ENCODE measurements around the gene CLIP4. TPM values are rescaled to one million over a fixed set of nuclear protein-coding genes. Genes with fewer than 3 reads are reported as not detected.

Gene CLIP4
- total and polyA plus RNA-seq, 2 experiments from 2014 or later, result 0.06 to 0.14 TPM

GRCh38 chr2:29191817-29192216, 76.6 kb downstream of the CLIP4 start:
- Mint-ChIP-seq H3K36me3 (ENCODE audit: low read depth) (no peaks in the 10 kb centered on the region), H3K4me3 (no peak overlapping the region), H3K4me1 (no peaks in the 10 kb centered on the region), H3K27me3 (ENCODE audit: insufficient read depth, low read depth, poor library complexity) (peaks cover 2% of the 10 kb centered on the region), H3K9me3 (peaks cover 8% of the 10 kb centered on the region), H3K27ac (no peak overlapping the region)
- no peak overlapping the region for H2AFZ ChIP-seq
- H3F3A ChIP-seq (replicated peaks; ENCODE audit: low read depth), result no peaks in the 10 kb centered on the region
- no peaks in the 10 kb centered on the region for H3K9me2 ChIP-seq (ENCODE audit: insufficient read depth)
- H4K20me1 ChIP-seq (replicated peaks; ENCODE audit: insufficient read depth), result no peaks in the 10 kb centered on the region
- TF ChIP-seq CREB1 (CRISPR knock-in tag; IDR thresholded peaks at IDR 0.05; ENCODE audit: low read depth) (no peak), ZNF114 (CRISPR knock-in tag; IDR thresholded peaks at IDR 0.05) (no peak), EZH2phosphoT487 (IDR thresholded peaks at IDR 0.05; ENCODE audit: unreplicated experiment) (no peak), POLR2AphosphoS5 (IDR thresholded peaks at IDR 0.05; ENCODE audit: low read depth) (no peak), ZNF331 (CRISPR knock-in tag; IDR thresholded peaks at IDR 0.05; ENCODE audit: low read depth) (no peak), STAT1 (IDR thresholded peaks at IDR 0.05; ENCODE audit: unreplicated experiment) (no peak), NANOG (IDR thresholded peaks at IDR 0.05; ENCODE audit: borderline replicate concordance) (no peak), JUNB (IDR thresholded peaks at IDR 0.05; ENCODE audit: unreplicated experiment) (no peak), EZH2 (IDR thresholded peaks at IDR 0.05; ENCODE audit: low read depth, unreplicated experiment) (no peak)
- TF ChIP-seq, protein P1, sequence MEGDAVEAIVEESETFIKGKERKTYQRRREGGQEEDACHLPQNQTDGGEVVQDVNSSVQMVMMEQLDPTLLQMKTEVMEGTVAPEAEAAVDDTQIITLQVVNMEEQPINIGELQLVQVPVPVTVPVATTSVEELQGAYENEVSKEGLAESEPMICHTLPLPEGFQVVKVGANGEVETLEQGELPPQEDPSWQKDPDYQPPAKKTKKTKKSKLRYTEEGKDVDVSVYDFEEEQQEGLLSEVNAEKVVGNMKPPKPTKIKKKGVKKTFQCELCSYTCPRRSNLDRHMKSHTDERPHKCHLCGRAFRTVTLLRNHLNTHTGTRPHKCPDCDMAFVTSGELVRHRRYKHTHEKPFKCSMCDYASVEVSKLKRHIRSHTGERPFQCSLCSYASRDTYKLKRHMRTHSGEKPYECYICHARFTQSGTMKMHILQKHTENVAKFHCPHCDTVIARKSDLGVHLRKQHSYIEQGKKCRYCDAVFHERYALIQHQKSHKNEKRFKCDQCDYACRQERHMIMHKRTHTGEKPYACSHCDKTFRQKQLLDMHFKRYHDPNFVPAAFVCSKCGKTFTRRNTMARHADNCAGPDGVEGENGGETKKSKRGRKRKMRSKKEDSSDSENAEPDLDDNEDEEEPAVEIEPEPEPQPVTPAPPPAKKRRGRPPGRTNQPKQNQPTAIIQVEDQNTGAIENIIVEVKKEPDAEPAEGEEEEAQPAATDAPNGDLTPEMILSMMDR (conservative IDR thresholded peaks at IDR 0.05; ENCODE audit: low read depth in 2 of 2), result no peak
- TF ChIP-seq, protein P2, sequence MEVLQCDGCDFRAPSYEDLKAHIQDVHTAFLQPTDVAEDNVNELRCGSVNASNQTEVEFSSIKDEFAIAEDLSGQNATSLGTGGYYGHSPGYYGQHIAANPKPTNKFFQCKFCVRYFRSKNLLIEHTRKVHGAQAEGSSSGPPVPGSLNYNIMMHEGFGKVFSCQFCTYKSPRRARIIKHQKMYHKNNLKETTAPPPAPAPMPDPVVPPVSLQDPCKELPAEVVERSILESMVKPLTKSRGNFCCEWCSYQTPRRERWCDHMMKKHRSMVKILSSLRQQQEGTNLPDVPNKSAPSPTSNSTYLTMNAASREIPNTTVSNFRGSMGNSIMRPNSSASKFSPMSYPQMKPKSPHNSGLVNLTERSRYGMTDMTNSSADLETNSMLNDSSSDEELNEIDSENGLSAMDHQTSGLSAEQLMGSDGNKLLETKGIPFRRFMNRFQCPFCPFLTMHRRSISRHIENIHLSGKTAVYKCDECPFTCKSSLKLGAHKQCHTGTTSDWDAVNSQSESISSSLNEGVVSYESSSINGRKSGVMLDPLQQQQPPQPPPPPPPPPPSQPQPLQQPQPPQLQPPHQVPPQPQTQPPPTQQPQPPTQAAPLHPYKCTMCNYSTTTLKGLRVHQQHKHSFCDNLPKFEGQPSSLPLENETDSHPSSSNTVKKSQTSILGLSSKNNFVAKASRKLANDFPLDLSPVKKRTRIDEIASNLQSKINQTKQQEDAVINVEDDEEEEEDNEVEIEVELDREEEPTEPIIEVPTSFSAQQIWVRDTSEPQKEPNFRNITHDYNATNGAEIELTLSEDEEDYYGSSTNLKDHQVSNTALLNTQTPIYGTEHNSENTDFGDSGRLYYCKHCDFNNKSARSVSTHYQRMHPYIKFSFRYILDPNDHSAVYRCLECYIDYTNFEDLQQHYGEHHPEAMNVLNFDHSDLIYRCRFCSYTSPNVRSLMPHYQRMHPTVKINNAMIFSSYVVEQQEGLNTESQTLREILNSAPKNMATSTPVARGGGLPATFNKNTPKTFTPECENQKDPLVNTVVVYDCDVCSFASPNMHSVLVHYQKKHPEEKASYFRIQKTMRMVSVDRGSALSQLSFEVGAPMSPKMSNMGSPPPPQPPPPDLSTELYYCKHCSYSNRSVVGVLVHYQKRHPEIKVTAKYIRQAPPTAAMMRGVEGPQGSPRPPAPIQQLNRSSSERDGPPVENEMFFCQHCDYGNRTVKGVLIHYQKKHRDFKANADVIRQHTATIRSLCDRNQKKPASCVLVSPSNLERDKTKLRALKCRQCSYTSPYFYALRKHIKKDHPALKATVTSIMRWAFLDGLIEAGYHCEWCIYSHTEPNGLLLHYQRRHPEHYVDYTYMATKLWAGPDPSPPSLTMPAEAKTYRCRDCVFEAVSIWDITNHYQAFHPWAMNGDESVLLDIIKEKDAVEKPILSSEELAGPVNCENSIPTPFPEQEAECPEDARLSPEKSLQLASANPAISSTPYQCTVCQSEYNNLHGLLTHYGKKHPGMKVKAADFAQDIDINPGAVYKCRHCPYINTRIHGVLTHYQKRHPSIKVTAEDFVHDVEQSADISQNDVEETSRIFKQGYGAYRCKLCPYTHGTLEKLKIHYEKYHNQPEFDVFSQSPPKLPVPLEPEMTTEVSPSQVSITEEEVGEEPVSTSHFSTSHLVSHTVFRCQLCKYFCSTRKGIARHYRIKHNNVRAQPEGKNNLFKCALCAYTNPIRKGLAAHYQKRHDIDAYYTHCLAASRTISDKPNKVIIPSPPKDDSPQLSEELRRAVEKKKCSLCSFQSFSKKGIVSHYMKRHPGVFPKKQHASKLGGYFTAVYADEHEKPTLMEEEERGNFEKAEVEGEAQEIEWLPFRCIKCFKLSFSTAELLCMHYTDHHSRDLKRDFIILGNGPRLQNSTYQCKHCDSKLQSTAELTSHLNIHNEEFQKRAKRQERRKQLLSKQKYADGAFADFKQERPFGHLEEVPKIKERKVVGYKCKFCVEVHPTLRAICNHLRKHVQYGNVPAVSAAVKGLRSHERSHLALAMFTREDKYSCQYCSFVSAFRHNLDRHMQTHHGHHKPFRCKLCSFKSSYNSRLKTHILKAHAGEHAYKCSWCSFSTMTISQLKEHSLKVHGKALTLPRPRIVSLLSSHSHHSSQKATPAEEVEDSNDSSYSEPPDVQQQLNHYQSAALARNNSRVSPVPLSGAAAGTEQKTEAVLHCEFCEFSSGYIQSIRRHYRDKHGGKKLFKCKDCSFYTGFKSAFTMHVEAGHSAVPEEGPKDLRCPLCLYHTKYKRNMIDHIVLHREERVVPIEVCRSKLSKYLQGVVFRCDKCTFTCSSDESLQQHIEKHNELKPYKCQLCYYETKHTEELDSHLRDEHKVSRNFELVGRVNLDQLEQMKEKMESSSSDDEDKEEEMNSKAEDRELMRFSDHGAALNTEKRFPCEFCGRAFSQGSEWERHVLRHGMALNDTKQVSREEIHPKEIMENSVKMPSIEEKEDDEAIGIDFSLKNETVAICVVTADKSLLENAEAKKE (CRISPR knock-in tag; IDR thresholded peaks at IDR 0.05), result no peak
- TF ChIP-seq, protein P3, sequence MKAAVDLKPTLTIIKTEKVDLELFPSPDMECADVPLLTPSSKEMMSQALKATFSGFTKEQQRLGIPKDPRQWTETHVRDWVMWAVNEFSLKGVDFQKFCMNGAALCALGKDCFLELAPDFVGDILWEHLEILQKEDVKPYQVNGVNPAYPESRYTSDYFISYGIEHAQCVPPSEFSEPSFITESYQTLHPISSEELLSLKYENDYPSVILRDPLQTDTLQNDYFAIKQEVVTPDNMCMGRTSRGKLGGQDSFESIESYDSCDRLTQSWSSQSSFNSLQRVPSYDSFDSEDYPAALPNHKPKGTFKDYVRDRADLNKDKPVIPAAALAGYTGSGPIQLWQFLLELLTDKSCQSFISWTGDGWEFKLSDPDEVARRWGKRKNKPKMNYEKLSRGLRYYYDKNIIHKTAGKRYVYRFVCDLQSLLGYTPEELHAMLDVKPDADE (IDR thresholded peaks at IDR 0.05), result no peak
- TF ChIP-seq, protein P4, sequence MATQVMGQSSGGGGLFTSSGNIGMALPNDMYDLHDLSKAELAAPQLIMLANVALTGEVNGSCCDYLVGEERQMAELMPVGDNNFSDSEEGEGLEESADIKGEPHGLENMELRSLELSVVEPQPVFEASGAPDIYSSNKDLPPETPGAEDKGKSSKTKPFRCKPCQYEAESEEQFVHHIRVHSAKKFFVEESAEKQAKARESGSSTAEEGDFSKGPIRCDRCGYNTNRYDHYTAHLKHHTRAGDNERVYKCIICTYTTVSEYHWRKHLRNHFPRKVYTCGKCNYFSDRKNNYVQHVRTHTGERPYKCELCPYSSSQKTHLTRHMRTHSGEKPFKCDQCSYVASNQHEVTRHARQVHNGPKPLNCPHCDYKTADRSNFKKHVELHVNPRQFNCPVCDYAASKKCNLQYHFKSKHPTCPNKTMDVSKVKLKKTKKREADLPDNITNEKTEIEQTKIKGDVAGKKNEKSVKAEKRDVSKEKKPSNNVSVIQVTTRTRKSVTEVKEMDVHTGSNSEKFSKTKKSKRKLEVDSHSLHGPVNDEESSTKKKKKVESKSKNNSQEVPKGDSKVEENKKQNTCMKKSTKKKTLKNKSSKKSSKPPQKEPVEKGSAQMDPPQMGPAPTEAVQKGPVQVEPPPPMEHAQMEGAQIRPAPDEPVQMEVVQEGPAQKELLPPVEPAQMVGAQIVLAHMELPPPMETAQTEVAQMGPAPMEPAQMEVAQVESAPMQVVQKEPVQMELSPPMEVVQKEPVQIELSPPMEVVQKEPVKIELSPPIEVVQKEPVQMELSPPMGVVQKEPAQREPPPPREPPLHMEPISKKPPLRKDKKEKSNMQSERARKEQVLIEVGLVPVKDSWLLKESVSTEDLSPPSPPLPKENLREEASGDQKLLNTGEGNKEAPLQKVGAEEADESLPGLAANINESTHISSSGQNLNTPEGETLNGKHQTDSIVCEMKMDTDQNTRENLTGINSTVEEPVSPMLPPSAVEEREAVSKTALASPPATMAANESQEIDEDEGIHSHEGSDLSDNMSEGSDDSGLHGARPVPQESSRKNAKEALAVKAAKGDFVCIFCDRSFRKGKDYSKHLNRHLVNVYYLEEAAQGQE (IDR thresholded peaks at IDR 0.05; ENCODE audit: unreplicated experiment), result no peak
- H3K27me3 ChIP-seq (ENCODE audit: insufficient read depth), result no peaks in the 10 kb centered on the region
- no peak overlapping the region for H3K27ac ChIP-seq (ENCODE audit: low read depth)
- DNase-seq (ENCODE audit: low spot score), result no peak
- no peaks in the 10 kb centered on the region for H3K4me1 ChIP-seq (ENCODE audit: insufficient read depth)
- H3K36me3 ChIP-seq (ENCODE audit: insufficient read depth), result no peaks in the 10 kb centered on the region
- no peak for ATAC-seq
- no peak overlapping the region for H3K4me2 ChIP-seq
- H3K79me2 ChIP-seq (replicated peaks; ENCODE audit: insufficient read depth), result no peaks in the 10 kb centered on the region
- no peak overlapping the region for H3K4me3 ChIP-seq
